AG08396 (cell line): Measurements from ENCODE around the gene CCDC57.

Source experiments
- DNase-seq: peaks from one replicate; pipeline ENCODE4 v3.0.0; 2012; ENCODE audit warnings: low spot score, mixed read lengths

CCDC57 gene

GRCh38 chr17:82236142-82236971 is 23.7 kb upstream of the CCDC57 start:
- peak; percentile 77 for DNase-seq

- DNase-seq: no peak
These were observed 23.1 kb upstream of the CCDC57 start for GRCh38 chr17:82235775-82236141.

GRCh38 chr17:82235056-82235774 is 22.6 kb upstream of the CCDC57 start:
- no peak for DNase-seq

- no peak for DNase-seq
These were observed 21.8 kb upstream of the CCDC57 start for GRCh38 chr17:82234211-82235055.

- no peak for DNase-seq
These were observed 20.5 kb upstream of the CCDC57 start for GRCh38 chr17:82232876-82233785.

- no peak for DNase-seq
These were observed 19.7 kb upstream of the CCDC57 start for GRCh38 chr17:82232322-82232820.

- DNase-seq: peak; percentile 61
These were observed 19.1 kb upstream of the CCDC57 start for GRCh38 chr17:82231562-82232321.

- DNase-seq: no peak
These were observed 18.6 kb upstream of the CCDC57 start for GRCh38 chr17:82231312-82231561.

- DNase-seq: peak; percentile 93
These were observed 18.1 kb upstream of the CCDC57 start for GRCh38 chr17:82230609-82231311.

GRCh38 chr17:82229698-82230608 is 17.3 kb upstream of the CCDC57 start:
- peak; percentile 38 for DNase-seq

- peak; percentile 95 for DNase-seq
These were observed 16.4 kb upstream of the CCDC57 start, which contains the start of gene SLC16A3 for GRCh38 chr17:82228842-82229697. Gene SLC16A3, plus strand, starts transcription at chr17:82229042. Its CDS starts 6,967 bp downstream, at chr17:82236009.

- DNase-seq: no peak
These were observed 15.7 kb upstream of the CCDC57 start for GRCh38 chr17:82228278-82228841.

- no peak for DNase-seq
These were observed 15.1 kb upstream of the CCDC57 start for GRCh38 chr17:82227629-82228277.

GRCh38 chr17:82226809-82227628 is 14.4 kb upstream of the CCDC57 start:
- no peak for DNase-seq

- DNase-seq: no peak
These were observed 13.6 kb upstream of the CCDC57 start for GRCh38 chr17:82226146-82226808.
